Smooth muscle cell (in vitro differentiated cells): ENCODE measurements around the gene GFI1B. TPM values are rescaled to one million over a fixed set of nuclear protein-coding genes. Genes with fewer than 3 reads are reported as not detected.

ENCODE experiments used
- DNase-seq: peaks from one replicate; lab custom pipeline; 2025; ENCODE audit not compliant: unreplicated experiment; lab: John Stamatoyannopoulos, UW
- H2AFZ ChIP-seq: fragments of 200-600 bp; sonication (generic); 2 replicates; pipeline ENCODE4 v1.6.0; 2016; ENCODE audit warnings: antibody characterized with exemption, low read depth, mild to moderate bottlenecking
- H3F3A ChIP-seq: fragments of 200-600 bp; sonication (generic); 2 replicates; pipeline ENCODE4 v1.6.0; 2017; ENCODE audit warnings: antibody characterized with exemption, low read depth
- H3K27ac ChIP-seq: fragments of 200-600 bp; sonication (generic); 2 replicates; pipeline ENCODE4 v1.5.1; 2016; ENCODE audit warnings: low read depth, mild to moderate bottlenecking
- H3K27me3 ChIP-seq: fragments of 200-600 bp; sonication (generic); 2 replicates; pipeline ENCODE4 v1.6.1; 2016; ENCODE audit warnings: low read depth, mild to moderate bottlenecking
- H3K36me3 ChIP-seq: fragments of 200-600 bp; sonication (generic); 2 replicates; pipeline ENCODE4 v1.5.1; 2016; ENCODE audit warnings: low read depth
- H3K4me1 ChIP-seq: fragments of 200-600 bp; sonication (generic); 2 replicates; pipeline ENCODE4 v1.5.1; 2016; ENCODE audit warnings: low read depth
- H3K4me2 ChIP-seq: fragments of 200-600 bp; sonication (generic); 2 replicates; pipeline ENCODE4 v1.6.0; 2016; ENCODE audit warnings: mild to moderate bottlenecking
- H3K4me3 ChIP-seq: fragments of 200-600 bp; sonication (generic); 2 replicates; pipeline ENCODE4 v1.5.1; 2016; ENCODE audit warnings: mild to moderate bottlenecking
- H3K79me2 ChIP-seq: fragments of 200-600 bp; sonication (generic); 2 replicates; pipeline ENCODE4 v1.6.0; 2016; ENCODE audit warnings: low read depth, mild to moderate bottlenecking
- H3K9ac ChIP-seq: fragments of 200-600 bp; sonication (generic); 2 replicates; pipeline ENCODE4 v1.6.0; 2016; ENCODE audit warnings: low read depth
- H3K9me3 ChIP-seq: fragments of 200-600 bp; sonication (generic); replicated peaks from 2 replicates; pipeline ENCODE4 v1.5.1; 2016; ENCODE audit warnings: low read depth
- H4K20me1 ChIP-seq: fragments of 200-600 bp; sonication (generic); 2 replicates; pipeline ENCODE4 v1.6.0; 2016; ENCODE audit warnings: low read depth
- WGBS: methylation state at CpG from one replicate; pipeline ENCODE4 v1.1.7; 2016; ENCODE audit warnings: low lambda C conversion rate; 5-methylcytosine and 5-hydroxymethylcytosine counted together
- polyA plus RNA-seq: library from polyadenylated mRNA; unstranded; fragments of >200 nt; fragmentation: Nextera tagmentation; extraction: Ambion mirVana; gene quantifications from 2 replicates; pipeline ENCODE4 v1.2.1, GENCODE V29; 2016
- total RNA-seq: library from RNA; depleted of rRNA; stranded (reverse); fragments of >200 nt; gene quantifications from 2 replicates; pipeline ENCODE4 v1.2.3, GENCODE V29; 2014
- TF ChIP-seq, protein P1 (sequence below): fragments of 200-600 bp; sonication (generic); IDR thresholded peaks from 2 replicates; pipeline ENCODE4 v1.5.1; 2017; ENCODE audit warnings: borderline replicate concordance, mild to moderate bottlenecking, antibody characterized with exemption; ENCODE audit not compliant: insufficient read depth, poor library complexity, severe bottlenecking

Gene GFI1B
- not detected in 2 replicates for total RNA-seq
- not detected in 2 replicates for polyA plus RNA-seq

DNA sequence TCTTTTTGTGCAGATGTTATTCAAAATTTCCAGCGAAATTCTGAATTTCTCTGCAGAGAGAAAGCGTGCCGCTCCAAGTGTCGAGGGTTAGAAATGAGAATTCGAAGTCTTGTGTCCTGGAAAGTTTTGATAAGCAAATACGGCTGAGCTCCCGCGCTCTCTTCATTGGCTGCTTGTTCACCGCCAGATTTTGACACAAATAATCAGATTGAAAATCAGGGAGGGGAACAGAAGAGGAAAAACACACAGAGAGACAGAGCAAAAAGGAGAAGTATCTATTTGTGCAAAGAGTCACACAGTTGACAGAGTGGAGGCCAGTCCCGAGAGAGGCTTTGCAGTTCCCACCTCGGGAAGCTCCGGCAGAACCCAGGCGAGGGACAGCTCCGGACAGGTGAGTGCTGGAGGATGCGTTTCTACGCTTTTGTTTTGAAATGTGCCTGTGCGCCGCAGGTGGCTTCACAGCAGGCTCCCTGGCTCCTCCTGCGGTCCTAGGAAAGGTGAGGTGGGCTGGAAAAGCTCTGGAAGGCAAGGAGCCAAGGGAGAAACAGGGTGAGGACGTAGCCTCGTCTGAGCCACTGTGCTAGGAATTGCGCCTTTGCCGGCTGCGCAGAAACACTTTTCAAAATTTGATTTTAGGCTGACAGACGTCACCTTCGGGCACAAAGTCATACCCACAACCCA, at the start of gene GFI1B:
GFI1B (plus strand) TSS at position 244 of the 681 bp plus-strand sequence. CDS start 7,985 bp downstream, outside the sequence.
- H2AFZ ChIP-seq, result no peak within 1 kb of the TSS
- H4K20me1 ChIP-seq, result no peaks in the 10 kb centered on the region
- H3K4me3 ChIP-seq, result no peak within 1 kb of the TSS
- no peaks in the 10 kb centered on the region for H3F3A ChIP-seq
- H3K4me2 ChIP-seq, result no peak within 1 kb of the TSS
- no peaks in the 10 kb centered on the region for H3K9me3 ChIP-seq
- H3K79me2 ChIP-seq, result no peaks in the 10 kb centered on the region
- TF ChIP-seq, protein P1, sequence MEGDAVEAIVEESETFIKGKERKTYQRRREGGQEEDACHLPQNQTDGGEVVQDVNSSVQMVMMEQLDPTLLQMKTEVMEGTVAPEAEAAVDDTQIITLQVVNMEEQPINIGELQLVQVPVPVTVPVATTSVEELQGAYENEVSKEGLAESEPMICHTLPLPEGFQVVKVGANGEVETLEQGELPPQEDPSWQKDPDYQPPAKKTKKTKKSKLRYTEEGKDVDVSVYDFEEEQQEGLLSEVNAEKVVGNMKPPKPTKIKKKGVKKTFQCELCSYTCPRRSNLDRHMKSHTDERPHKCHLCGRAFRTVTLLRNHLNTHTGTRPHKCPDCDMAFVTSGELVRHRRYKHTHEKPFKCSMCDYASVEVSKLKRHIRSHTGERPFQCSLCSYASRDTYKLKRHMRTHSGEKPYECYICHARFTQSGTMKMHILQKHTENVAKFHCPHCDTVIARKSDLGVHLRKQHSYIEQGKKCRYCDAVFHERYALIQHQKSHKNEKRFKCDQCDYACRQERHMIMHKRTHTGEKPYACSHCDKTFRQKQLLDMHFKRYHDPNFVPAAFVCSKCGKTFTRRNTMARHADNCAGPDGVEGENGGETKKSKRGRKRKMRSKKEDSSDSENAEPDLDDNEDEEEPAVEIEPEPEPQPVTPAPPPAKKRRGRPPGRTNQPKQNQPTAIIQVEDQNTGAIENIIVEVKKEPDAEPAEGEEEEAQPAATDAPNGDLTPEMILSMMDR, result no peak
- peaks cover 57% of the 10 kb centered on the region for H3K27me3 ChIP-seq
- H3K36me3 ChIP-seq, result no peaks in the 10 kb centered on the region
- H3K27ac ChIP-seq, result no peak within 1 kb of the TSS
- H3K4me1 ChIP-seq, result no peaks in the 10 kb centered on the region
- WGBS, result 44% methylated on average over 26 of the region's 26 CpGs
- no peak within 1 kb of the TSS for H3K9ac ChIP-seq
- no peak for DNase-seq

GRCh38 chr9:132931178-132931735, 47.2 kb upstream of the GFI1B start:
- Histone ChIP-seq H3F3A (no peaks in the 10 kb centered on the region), H3K4me1 (no peaks in the 10 kb centered on the region), H4K20me1 (peaks cover 58% of the 10 kb centered on the region), H3K79me2 (peaks cover 14% of the 10 kb centered on the region), H3K4me3 (no peak overlapping the region), H3K36me3 (peaks cover 9% of the 10 kb centered on the region), H3K27me3 (no peaks in the 10 kb centered on the region), H3K9ac (no peak overlapping the region), H2AFZ (no peak overlapping the region), H3K9me3 (no peaks in the 10 kb centered on the region), H3K4me2 (no peak overlapping the region), H3K27ac (no peak overlapping the region)
- no peak for DNase-seq
- TF ChIP-seq, protein P1, result no peak
- WGBS, result 93% methylated on average over 9 of the region's 9 CpGs

GRCh38 chr9:132935026-132935425, 43.5 kb upstream of the GFI1B start:
- 97% methylated on average over 6 of the region's 6 CpGs for WGBS
- Histone ChIP-seq H3K79me2 (peaks cover 48% of the 10 kb centered on the region), H3K9ac (no peak overlapping the region), H3K4me1 (no peaks in the 10 kb centered on the region), H2AFZ (no peak overlapping the region), H3K36me3 (no peaks in the 10 kb centered on the region), H3F3A (no peaks in the 10 kb centered on the region), H3K27me3 (no peaks in the 10 kb centered on the region), H3K9me3 (no peaks in the 10 kb centered on the region), H4K20me1 (peaks cover 85% of the 10 kb centered on the region), H3K27ac (no peak overlapping the region), H3K4me2 (no peak overlapping the region), H3K4me3 (no peak overlapping the region)
- DNase-seq, result no peak
- TF ChIP-seq, protein P1, result no peak
